Psoas muscle (tissue), 8 donors: Measurements from ENCODE around the gene PCNX2. TPM values are rescaled to one million over a fixed set of nuclear protein-coding genes. Genes with fewer than 3 reads are reported as not detected.

ENCODE experiments used
- ATAC-seq, 4 donors: fragments of 200-7000 bp; cut with Tn5 transposase; one replicate each; pipeline ENCODE4 v1.9.1; 2020; ENCODE audit warnings: moderate library complexity in 3 of 4, mild to moderate bottlenecking in 2 of 4
- DNase-seq, 2 donors: peaks; one replicate each; pipeline ENCODE4 v3.0.0-alpha.2; 2020
- H3K27ac ChIP-seq: fragments of 200-600 bp; one replicate; pipeline ENCODE4 v1.8.0; 2022
- H3K27me3 ChIP-seq, 3 donors: fragments of 200-600 bp in 1 of 3; one replicate each; pipeline versions ENCODE4 v1.6.1 to v1.8.0; 2013 to 2022; ENCODE audit warnings: low read length in 2 of 3, mild to moderate bottlenecking in 2 of 3, moderate library complexity in 1 of 3; ENCODE audit not compliant: insufficient read depth in 3 of 3
- H3K36me3 ChIP-seq, 2 donors: fragments of 200-600 bp in 1 of 2; one replicate each; pipeline versions ENCODE4 v1.6.1 to v1.8.0; 2013 to 2022; ENCODE audit warnings: low read depth in 1 of 2, mild to moderate bottlenecking in 1 of 2, moderate library complexity in 1 of 2; ENCODE audit not compliant: insufficient read depth in 1 of 2
- H3K4me1 ChIP-seq: fragments of 200-600 bp; one replicate; pipeline ENCODE4 v1.8.0; 2022
- H3K4me3 ChIP-seq: fragments of 200-600 bp; one replicate; pipeline ENCODE4 v1.8.0; 2022; ENCODE audit warnings: mild to moderate bottlenecking
- H3K9me3 ChIP-seq: fragments of 200-600 bp; one replicate; pipeline ENCODE4 v1.8.0; 2022
- WGBS, 3 donors: extraction: QIAGEN DNeasy Blood & Tissue Kit; methylation state at CpG; one replicate each; pipeline versions ENCODE4 v1.1.6 to v1.1.7; 2013; 5-methylcytosine and 5-hydroxymethylcytosine counted together
- intact Hi-C, 2 donors: fragments of 100-400 bp; cut with DNase I; formaldehyde crosslinking; loops; one replicate each; pipeline versions ENCODE4 v1.11.0 to v1.14.2; 2022
- polyA plus RNA-seq, 3 donors: library from polyadenylated mRNA; stranded (reverse); fragments of 200-250 nt; gene quantifications; one replicate each; pipeline ENCODE4 v1.2.3, GENCODE V29; 2013
- total RNA-seq, 4 donors: library from RNA; stranded (reverse); fragmentation: NEBNext Ultra II Directional in 2 of 4; extraction: Animal tissue kit (Norgen Biotek cat#: 25700) in 2 of 4; gene quantifications; one replicate each; pipeline versions ENCODE4 v1.2.1 to v1.2.4, GENCODE V29; 2021 to 2023
- TF ChIP-seq, protein P1 (sequence below): fragments of 200-600 bp; IDR thresholded peaks from one replicate; pipeline ENCODE4 v1.8.0; 2022; ENCODE audit warnings: antibody characterized with exemption
- donor health status: healthy with polysubstance abuse.
- donor health status: DM: no; HTN: no; CAD: no; lungs with moderate emphysema.
- donor health status: Bipolar disorder and iron deficiency.
- donor health status: healthy.
- donor health status: DM: yes; HTN: yes; CAD: no.
- donor health status: DM: no; HTN: no; CAD: no.
- donor health status: DM: no; HTN: no; CAD: no.
- donor health status: DM: yes; HTN: yes; CAD: no.

The PCNX2 gene
- total and polyA plus RNA-seq, 7 donors: 0.16 to 1.1 (median 0.54) TPM

DNA sequence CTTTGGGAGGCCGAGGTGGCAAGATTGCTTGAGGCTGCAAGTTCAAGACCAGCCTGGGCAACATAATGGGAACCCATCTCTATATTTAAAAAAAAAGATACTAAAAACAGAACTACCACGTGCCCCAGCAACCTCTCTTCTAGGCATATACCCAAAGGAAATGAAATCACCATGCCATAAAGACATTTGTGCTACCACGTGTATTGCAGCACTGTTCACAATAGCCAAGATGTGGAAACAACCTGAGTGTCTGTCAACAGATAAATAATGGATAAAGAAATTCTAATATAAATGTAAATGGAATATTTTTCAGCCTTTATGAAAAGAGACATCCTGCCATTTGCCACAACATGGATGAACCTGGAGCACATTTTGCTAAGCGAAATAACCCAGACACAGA is 128.6 kb downstream of the PCNX2 start:
- H3K4me1 ChIP-seq: no peaks in the 10 kb centered on the region
- no peak overlapping the region for H3K27ac ChIP-seq
- no peaks in the 10 kb centered on the region for H3K36me3 ChIP-seq
- TF ChIP-seq, protein P1, sequence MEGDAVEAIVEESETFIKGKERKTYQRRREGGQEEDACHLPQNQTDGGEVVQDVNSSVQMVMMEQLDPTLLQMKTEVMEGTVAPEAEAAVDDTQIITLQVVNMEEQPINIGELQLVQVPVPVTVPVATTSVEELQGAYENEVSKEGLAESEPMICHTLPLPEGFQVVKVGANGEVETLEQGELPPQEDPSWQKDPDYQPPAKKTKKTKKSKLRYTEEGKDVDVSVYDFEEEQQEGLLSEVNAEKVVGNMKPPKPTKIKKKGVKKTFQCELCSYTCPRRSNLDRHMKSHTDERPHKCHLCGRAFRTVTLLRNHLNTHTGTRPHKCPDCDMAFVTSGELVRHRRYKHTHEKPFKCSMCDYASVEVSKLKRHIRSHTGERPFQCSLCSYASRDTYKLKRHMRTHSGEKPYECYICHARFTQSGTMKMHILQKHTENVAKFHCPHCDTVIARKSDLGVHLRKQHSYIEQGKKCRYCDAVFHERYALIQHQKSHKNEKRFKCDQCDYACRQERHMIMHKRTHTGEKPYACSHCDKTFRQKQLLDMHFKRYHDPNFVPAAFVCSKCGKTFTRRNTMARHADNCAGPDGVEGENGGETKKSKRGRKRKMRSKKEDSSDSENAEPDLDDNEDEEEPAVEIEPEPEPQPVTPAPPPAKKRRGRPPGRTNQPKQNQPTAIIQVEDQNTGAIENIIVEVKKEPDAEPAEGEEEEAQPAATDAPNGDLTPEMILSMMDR: no peak
- intact Hi-C loops: no loop called here
- no peak for DNase-seq
- WGBS, 3 donors: 59 to 62% (median 61%) methylated on average over 4 of the region's 4 CpGs
- no peak overlapping the region for H3K4me3 ChIP-seq
- ATAC-seq: no peak
- H3K9me3 ChIP-seq: no peaks in the 10 kb centered on the region
- no peaks in the 10 kb centered on the region for H3K27me3 ChIP-seq

DNA sequence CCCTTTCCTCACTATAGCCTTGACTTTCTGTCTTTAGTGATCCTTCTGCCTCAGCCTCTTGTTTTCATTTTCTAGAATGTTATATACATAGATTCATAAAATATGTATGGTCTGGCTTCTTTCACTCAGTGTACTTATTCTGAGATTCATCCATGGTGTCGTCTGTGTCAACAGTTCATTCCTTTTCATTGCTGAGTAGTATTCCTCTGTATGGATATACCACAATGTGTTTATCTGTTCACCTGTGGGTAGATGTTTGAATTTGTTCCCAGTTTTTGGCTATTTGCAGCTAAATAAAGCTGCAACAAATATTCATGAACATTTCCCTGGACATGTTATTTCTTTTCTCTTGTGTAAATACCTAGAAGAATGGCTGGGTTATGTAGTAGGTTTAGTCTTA is 131.8 kb downstream of the PCNX2 start:
- 89 to 96% (median 91%) methylated on average over 1 of the region's 1 CpG for WGBS, 3 donors
- ATAC-seq (no peak), DNase-seq (no peak)
- TF ChIP-seq, protein P1: no peak
- Histone ChIP-seq H3K4me1 (no peaks in the 10 kb centered on the region), H3K27me3 (no peaks in the 10 kb centered on the region), H3K4me3 (no peak overlapping the region), H3K9me3 (no peaks in the 10 kb centered on the region), H3K36me3 (no peaks in the 10 kb centered on the region), H3K27ac (no peak overlapping the region)
- intact Hi-C loops: no loop called here

DNA sequence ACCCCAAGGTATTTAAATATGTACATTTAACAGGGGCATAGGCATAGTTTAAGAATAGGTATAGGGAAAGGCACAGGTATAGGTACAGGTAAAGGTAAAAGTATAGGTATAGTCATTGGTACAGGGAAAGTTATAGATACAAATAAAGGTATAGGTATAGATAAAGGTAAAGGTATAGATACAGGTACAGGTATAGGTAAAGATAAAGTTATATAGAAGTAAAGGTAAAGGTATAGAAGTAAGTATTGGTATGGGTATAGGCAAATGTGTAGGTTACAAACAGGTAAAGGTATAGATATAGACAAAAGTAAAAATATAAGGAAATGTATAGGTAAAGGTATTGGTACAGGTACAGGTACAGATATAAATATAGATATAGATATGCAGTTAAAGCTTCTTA is 137.2 kb downstream of the PCNX2 start:
- TF ChIP-seq, protein P1: no peak
- Histone ChIP-seq H3K4me1 (no peaks in the 10 kb centered on the region), H3K27ac (no peak overlapping the region), H3K9me3 (no peaks in the 10 kb centered on the region), H3K27me3 (no peaks in the 10 kb centered on the region), H3K4me3 (no peak overlapping the region), H3K36me3 (no peaks in the 10 kb centered on the region)
- intact Hi-C loops: no loop called here
- ATAC-seq (no peak), DNase-seq (no peak)

DNA sequence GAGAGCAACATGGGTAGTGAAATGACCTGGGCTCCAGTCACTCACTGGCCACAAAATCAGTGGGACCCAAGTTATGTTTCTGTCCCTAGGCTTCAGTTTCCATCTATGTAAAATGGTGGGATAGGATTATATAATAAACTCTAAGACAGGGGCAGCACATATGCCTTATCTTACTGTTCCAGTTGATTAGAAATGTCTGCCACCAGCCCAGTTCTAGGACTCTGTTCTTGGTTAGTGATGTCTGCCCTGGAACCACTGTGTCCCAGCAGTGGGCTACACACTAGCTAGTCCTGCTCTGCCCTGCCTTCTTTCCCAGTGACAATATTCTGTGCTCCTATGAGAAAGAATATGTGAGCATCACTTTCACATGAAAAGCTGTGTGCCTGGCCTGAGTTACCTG is 138.3 kb downstream of the PCNX2 start:
- Histone ChIP-seq H3K36me3 (no peaks in the 10 kb centered on the region), H3K4me1 (peaks cover 2% of the 10 kb centered on the region), H3K27ac (no peak overlapping the region), H3K4me3 (no peak overlapping the region), H3K9me3 (no peaks in the 10 kb centered on the region), H3K27me3 (no peaks in the 10 kb centered on the region)
- TF ChIP-seq, protein P1: no peak
- DNase-seq (no peak), ATAC-seq (no peak)
- intact Hi-C loops: no loop called here

DNA sequence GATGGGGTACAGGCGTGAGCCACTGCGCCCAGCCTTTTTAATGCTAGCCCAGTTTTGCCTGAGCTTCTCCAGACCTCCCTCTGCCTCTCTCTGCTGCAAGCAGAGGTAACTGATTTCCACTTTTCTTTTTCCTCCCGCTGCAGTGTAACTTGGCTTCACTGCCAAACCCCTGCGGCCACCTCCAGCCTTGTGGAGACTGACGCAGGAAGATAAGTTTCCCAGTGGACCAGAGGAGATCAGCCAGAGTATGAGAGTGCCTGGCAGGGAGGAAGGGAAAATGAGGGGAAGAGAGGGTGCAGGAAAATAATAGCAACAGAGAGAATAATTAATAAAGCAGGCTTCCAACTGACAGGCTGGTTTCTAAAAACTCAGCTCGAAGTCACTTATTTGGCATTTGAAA is 143.7 kb downstream of the PCNX2 start:
- intact Hi-C loops: no loop called here
- no peaks in the 10 kb centered on the region for H3K27me3 ChIP-seq
- DNase-seq: no peak
- WGBS, 3 donors: 51 to 68% (median 67%) methylated on average over 6 of the region's 6 CpGs
- H3K36me3 ChIP-seq: no peaks in the 10 kb centered on the region
- H3K27ac ChIP-seq: no peak overlapping the region
- TF ChIP-seq, protein P1: no peak
- H3K4me1 ChIP-seq: peaks cover 7% of the 10 kb centered on the region
- no peak for ATAC-seq
- H3K9me3 ChIP-seq: no peaks in the 10 kb centered on the region
- no peak overlapping the region for H3K4me3 ChIP-seq
